ENCODE data around the gene DCUN1D2. TPM values are rescaled to one million over a fixed set of nuclear protein-coding genes. Genes with fewer than 3 reads are reported as not detected.

DCUN1D2 gene
- total RNA-seq, 4 donors from 2014 or later: 23.9 to 29.1 (median 26.9) TPM

DNA sequence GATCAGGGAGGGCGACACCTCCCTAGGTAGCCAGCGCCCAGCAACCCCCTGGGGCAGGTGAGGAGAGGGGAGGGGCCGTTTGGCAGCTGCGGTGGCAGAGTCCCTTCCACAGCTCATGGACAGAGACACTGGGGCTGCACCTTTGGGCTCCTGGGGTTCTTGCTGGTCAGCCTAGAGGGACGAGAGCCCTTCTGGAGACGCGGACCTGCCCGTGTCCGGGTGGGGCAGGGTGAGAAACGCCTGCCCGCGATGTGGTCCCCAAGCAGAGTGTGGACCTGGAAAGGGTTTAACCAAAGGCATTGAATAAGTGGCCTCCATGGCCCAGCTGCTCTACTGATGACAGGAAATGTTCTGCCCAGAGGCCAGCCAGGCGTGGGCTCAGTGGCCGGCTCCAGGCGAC, 75.5 kb downstream of the DCUN1D2 start:
- Histone ChIP-seq H3K9me3 (no peaks in the 10 kb centered on the region), H3K4me3 (no peak overlapping the region), H3K4me1 (peaks cover 0 to 2% (median 0%) of the 10 kb centered on the region in 4 donors), H3K27me3 (no peaks in the 10 kb centered on the region), H3K36me3 (no peaks in the 10 kb centered on the region), H3K27ac (no peak overlapping the region)
- TF ChIP-seq POLR2A (IDR thresholded peaks at IDR 0.05): no peak
- TF ChIP-seq, protein P1, sequence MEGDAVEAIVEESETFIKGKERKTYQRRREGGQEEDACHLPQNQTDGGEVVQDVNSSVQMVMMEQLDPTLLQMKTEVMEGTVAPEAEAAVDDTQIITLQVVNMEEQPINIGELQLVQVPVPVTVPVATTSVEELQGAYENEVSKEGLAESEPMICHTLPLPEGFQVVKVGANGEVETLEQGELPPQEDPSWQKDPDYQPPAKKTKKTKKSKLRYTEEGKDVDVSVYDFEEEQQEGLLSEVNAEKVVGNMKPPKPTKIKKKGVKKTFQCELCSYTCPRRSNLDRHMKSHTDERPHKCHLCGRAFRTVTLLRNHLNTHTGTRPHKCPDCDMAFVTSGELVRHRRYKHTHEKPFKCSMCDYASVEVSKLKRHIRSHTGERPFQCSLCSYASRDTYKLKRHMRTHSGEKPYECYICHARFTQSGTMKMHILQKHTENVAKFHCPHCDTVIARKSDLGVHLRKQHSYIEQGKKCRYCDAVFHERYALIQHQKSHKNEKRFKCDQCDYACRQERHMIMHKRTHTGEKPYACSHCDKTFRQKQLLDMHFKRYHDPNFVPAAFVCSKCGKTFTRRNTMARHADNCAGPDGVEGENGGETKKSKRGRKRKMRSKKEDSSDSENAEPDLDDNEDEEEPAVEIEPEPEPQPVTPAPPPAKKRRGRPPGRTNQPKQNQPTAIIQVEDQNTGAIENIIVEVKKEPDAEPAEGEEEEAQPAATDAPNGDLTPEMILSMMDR (IDR thresholded peaks at IDR 0.05): no peak
- DNase-seq: no peak

DNA sequence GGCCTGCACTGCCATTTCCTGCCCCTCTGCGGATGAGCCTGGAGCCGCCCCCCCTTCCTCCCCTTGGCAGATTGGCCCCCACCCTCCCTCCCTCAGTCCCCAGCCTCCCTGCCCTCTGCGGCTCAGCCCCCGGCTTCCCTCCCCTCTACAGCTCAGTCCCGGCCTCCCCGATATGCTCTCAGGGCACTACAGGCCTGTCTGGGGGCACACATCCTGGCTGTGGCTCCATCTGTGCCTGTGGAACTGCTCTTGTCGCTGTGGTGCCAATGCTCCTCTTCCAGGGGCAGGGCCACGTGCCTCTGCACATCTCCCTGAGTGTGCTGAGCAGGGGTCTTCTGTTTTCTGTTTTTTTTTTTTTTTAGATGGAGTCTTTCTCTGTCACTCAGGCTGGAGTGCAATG, 76.2 kb downstream of the DCUN1D2 start:
- H3K36me3 ChIP-seq: no peaks in the 10 kb centered on the region
- TF ChIP-seq, protein P1 (IDR thresholded peaks at IDR 0.05): no peak
- no peak for TF ChIP-seq POLR2A (IDR thresholded peaks at IDR 0.05)
- no peak overlapping the region for H3K4me3 ChIP-seq
- peaks cover 0 to 3% (median 0%) of the 10 kb centered on the region in 4 donors for H3K9me3 ChIP-seq
- H3K27me3 ChIP-seq: no peaks in the 10 kb centered on the region
- peak overlapping the region in 1 of 4 donors; percentile 14 for H3K27ac ChIP-seq
- H3K4me1 ChIP-seq: peaks cover 0 to 5% (median 0%) of the 10 kb centered on the region in 4 donors
- DNase-seq: no peak

DNA sequence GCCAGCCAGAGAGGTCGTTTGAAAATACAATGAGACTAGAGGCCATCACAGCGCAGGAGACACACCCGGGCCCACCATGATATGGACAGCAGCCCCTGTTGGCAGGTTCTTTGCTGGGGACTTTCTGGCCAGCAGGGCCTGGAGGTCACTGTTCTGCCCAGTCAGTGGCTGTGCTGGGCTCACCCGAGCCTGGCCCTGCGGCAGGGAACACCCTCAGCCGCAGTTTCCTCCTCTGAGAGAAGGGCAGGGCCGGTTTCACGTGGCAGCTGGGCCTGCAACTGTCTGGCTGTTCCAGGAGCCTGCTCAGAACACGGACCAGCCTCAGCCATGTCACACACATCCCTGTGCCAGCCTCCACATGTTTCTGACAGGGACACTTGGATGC, 76.6 kb downstream of the DCUN1D2 start:
- Histone ChIP-seq H3K4me1 (peaks cover 0 to 5% (median 0%) of the 10 kb centered on the region in 4 donors), H3K27ac (peak overlapping the region in 1 of 4 donors; percentile 14), H3K36me3 (no peaks in the 10 kb centered on the region), H3K4me3 (no peak overlapping the region), H3K9me3 (peaks cover 0 to 7% (median 0%) of the 10 kb centered on the region in 4 donors), H3K27me3 (no peaks in the 10 kb centered on the region)
- TF ChIP-seq, protein P1 (IDR thresholded peaks at IDR 0.05): no peak
- TF ChIP-seq POLR2A (IDR thresholded peaks at IDR 0.05): no peak
- DNase-seq: no peak

DNA sequence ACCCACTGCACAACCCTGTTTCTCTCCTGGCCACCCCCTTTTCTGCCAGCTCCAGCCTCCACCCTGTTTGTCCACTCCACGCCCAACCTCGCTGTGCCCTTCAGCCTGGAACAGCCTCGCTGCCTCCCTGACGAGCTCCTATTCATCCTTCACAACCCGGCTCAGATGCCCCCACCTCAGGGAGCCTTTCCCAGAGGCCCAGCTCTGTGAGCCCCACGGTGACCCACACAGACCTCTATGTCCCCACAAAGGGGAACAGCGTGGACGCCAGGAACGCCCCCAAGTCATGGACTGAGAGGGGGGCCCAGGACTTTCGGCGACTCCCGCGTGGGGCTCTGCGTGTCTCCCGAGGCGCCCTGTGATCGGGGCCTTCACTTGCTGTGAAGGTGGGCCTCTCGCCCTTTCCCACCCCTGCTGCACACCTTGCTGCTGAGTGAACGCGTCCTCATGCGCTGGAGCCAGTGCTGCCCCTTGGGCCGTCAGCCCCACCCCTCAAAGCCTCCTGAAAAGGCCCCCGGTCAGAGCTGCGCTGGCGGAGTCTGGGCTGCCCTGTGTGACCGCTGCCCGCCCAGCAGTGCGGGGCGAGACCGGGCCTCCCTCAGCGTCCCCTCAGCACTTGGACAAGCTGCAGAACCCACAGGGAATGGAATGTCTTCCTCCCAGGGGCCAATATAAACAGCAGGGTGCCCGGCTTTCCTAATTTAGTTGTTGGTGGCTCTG, 77.2 kb downstream of the DCUN1D2 start:
- TF ChIP-seq, protein P1 (IDR thresholded peaks at IDR 0.05): no peak
- TF ChIP-seq POLR2A (IDR thresholded peaks at IDR 0.05): no peak
- Histone ChIP-seq H3K27ac (peak overlapping the region in 1 of 4 donors; percentile 35), H3K4me1 (peaks cover 0 to 5% (median 0%) of the 10 kb centered on the region in 4 donors), H3K9me3 (peaks cover 0 to 11% (median 0%) of the 10 kb centered on the region in 4 donors), H3K27me3 (no peaks in the 10 kb centered on the region), H3K4me3 (no peak overlapping the region), H3K36me3 (no peaks in the 10 kb centered on the region)
- no peak for DNase-seq

DNA sequence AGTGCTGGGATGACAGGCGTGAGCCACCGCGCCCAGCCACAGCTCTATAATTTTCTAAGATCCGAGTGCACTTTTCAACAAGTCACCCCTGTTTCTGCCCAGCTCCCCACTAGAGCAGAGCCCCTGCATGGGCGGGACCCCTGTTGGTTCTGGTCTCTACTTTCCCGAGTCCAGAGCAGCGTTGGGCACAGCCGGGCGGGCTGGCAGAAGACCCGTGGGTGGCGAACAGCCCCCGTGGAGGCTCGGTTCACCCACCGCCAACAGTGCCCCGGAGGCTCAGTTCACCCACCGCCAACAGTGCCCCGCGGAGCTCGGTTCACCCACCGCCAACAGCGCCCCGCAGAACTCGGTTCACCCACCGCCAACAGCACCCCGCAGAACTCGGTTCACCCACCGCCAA, 78.1 kb downstream of the DCUN1D2 start:
- Histone ChIP-seq H3K4me1 (peaks cover 0 to 5% (median 0%) of the 10 kb centered on the region in 4 donors), H3K36me3 (no peaks in the 10 kb centered on the region), H3K27ac (no peak overlapping the region), H3K9me3 (peaks cover 0 to 11% (median 0%) of the 10 kb centered on the region in 4 donors), H3K4me3 (no peak overlapping the region), H3K27me3 (no peaks in the 10 kb centered on the region)
- no peak for DNase-seq
- TF ChIP-seq, protein P1 (IDR thresholded peaks at IDR 0.05): no peak
- TF ChIP-seq POLR2A (IDR thresholded peaks at IDR 0.05): no peak

Measured in Peyer's patch (tissue), 4 donors.